Progenitor cell of endocrine pancreas (in vitro differentiated cells): ENCODE results near the gene GBP2. TPM values are rescaled to one million over a fixed set of nuclear protein-coding genes. Genes with fewer than 3 reads are reported as not detected.

Experiments
- DNase-seq: peaks from one replicate; pipeline ENCODE4 v3.0.0; 2021; ENCODE audit warnings: low spot score; ENCODE audit not compliant: unreplicated experiment
- H3K27ac Mint-ChIP-seq: 2 replicates; pipeline ENCODE4 v1.8.0; 2021; ENCODE audit warnings: mild to moderate bottlenecking, moderate library complexity, mixed read lengths
- H3K27me3 Mint-ChIP-seq: 2 replicates; pipeline ENCODE4 v1.8.0; 2021; ENCODE audit warnings: mixed read lengths
- H3K36me3 Mint-ChIP-seq: 2 replicates; pipeline ENCODE4 v1.8.0; 2022; ENCODE audit warnings: mixed read lengths; ENCODE audit not compliant: insufficient read depth
- H3K4me1 Mint-ChIP-seq: 2 replicates; pipeline ENCODE4 v1.8.0; 2021; ENCODE audit warnings: low read depth, mixed read lengths
- H3K4me3 Mint-ChIP-seq: 2 replicates; pipeline ENCODE4 v1.8.0; 2021; ENCODE audit warnings: low read depth, mild to moderate bottlenecking, moderate library complexity, mixed read lengths
- H3K9me3 Mint-ChIP-seq: 2 replicates; pipeline ENCODE4 v1.8.0; 2021; ENCODE audit warnings: low read depth, mixed read lengths
- CTCF ChIP-seq: fragments of 200-600 bp; sonication (generic); IDR thresholded peaks from one replicate; pipeline ENCODE4 v1.5.0; 2021; ENCODE audit warnings: antibody characterized with exemption, mild to moderate bottlenecking; ENCODE audit not compliant: unreplicated experiment
- total RNA-seq: library from RNA; stranded (reverse); gene quantifications from 2 replicates; pipeline ENCODE4 v1.2.1, GENCODE V29; 2021

Gene GBP2
- total RNA-seq, 1 donor from 2014 or later: 0.10 TPM

GRCh38 chr1:89070509-89070908 is 55.4 kb downstream of the GBP2 start:
- H3K4me3 Mint-ChIP-seq: no peak overlapping the region
- H3K9me3 Mint-ChIP-seq: peaks cover 7% of the 10 kb centered on the region
- H3K27ac Mint-ChIP-seq: no peak overlapping the region
- no peaks in the 10 kb centered on the region for H3K4me1 Mint-ChIP-seq
- TF ChIP-seq CTCF: no peak
- H3K36me3 Mint-ChIP-seq: peaks cover 2% of the 10 kb centered on the region
- no peak for DNase-seq
- no peaks in the 10 kb centered on the region for H3K27me3 Mint-ChIP-seq

GRCh38 chr1:89069951-89070350 is 56.0 kb downstream of the GBP2 start:
- Mint-ChIP-seq H3K9me3 (peaks cover 7% of the 10 kb centered on the region), H3K4me1 (no peaks in the 10 kb centered on the region), H3K36me3 (peaks cover 2% of the 10 kb centered on the region), H3K27ac (no peak overlapping the region), H3K27me3 (no peaks in the 10 kb centered on the region), H3K4me3 (no peak overlapping the region)
- DNase-seq: no peak
- no peak for TF ChIP-seq CTCF

DNA sequence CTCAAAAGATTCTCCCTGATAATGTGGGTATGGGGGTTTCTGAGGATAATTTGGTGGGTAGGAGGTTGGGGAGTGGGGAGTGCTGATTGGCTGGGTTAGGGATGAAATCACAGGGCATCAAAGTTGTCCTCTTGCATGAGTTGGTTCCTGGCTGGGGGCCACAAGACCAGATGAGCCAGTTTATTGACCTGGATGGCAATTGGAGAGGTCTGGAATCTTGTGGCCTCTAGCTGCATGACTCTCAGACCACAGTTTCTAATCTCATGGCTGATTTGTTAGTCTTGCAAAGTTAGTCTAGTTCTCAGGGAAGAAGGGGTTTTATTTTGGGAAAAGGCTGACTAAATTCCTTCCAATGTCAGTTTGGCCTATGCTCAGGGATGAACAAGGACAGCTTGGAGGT is 57.6 kb downstream of the GBP2 start:
- Mint-ChIP-seq H3K4me3 (no peak overlapping the region), H3K4me1 (no peaks in the 10 kb centered on the region), H3K27ac (no peak overlapping the region), H3K27me3 (no peaks in the 10 kb centered on the region), H3K36me3 (no peaks in the 10 kb centered on the region), H3K9me3 (no peaks in the 10 kb centered on the region)
- no peak for TF ChIP-seq CTCF
- DNase-seq: no peak

- DNase-seq: no peak
- no peak for TF ChIP-seq CTCF
- H3K4me1 Mint-ChIP-seq: no peaks in the 10 kb centered on the region
- H3K27me3 Mint-ChIP-seq: no peaks in the 10 kb centered on the region
- H3K27ac Mint-ChIP-seq: no peak within 1 kb of the TSS
- no peaks in the 10 kb centered on the region for H3K36me3 Mint-ChIP-seq
- no peaks in the 10 kb centered on the region for H3K9me3 Mint-ChIP-seq
- H3K4me3 Mint-ChIP-seq: no peak within 1 kb of the TSS
Observed at GRCh38 chr1:89065079-89065868, 60.6 kb downstream of the GBP2 start, which contains the start of gene GBP1. Gene GBP1 (minus strand): TSS chr1:89065208. CDS start chr1:89063234, 1,974 bp downstream.

DNA sequence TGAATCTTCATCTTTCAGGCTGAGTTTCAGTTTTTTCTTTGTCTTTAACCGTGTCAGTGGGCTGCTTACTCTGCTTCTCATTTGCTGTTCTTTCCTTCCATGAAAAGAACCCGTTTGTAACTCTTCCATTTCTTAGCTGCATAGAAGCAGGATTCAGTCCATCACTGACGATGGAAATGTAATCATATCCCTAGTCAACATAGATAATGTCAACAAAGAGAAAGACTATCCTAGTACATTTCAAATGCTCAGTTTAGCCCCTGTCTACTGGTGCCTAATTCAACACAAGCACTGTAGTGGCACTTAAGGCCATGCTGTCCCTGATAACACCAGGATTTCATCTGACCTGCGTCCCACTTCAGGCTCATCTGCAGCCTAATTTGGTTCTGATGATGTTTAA is 61.3 kb downstream of the GBP2 start:
- no peak for DNase-seq
- Mint-ChIP-seq H3K4me3 (no peak overlapping the region), H3K36me3 (no peaks in the 10 kb centered on the region), H3K27me3 (no peaks in the 10 kb centered on the region), H3K27ac (no peak overlapping the region), H3K9me3 (no peaks in the 10 kb centered on the region), H3K4me1 (no peaks in the 10 kb centered on the region)
- TF ChIP-seq CTCF: no peak
